NB4 (cell line): ENCODE results near the gene NRTN.

Experiments used
- CTCF ChIP-seq: IDR thresholded peaks from one replicate; pipeline ENCODE4 v1.5.1; 2012; ENCODE audit warnings: low read depth, low read length
- MAX ChIP-seq: IDR thresholded peaks from 2 replicates; pipeline ENCODE4 v1.6.1; 2011; ENCODE audit warnings: low read depth, low read length
- POLR2A ChIP-seq: IDR thresholded peaks from 2 replicates; pipeline ENCODE4 v1.6.1; 2011; ENCODE audit warnings: mild to moderate bottlenecking; ENCODE audit not compliant: insufficient read length; ENCODE audit errors: extremely low read depth

DNA sequence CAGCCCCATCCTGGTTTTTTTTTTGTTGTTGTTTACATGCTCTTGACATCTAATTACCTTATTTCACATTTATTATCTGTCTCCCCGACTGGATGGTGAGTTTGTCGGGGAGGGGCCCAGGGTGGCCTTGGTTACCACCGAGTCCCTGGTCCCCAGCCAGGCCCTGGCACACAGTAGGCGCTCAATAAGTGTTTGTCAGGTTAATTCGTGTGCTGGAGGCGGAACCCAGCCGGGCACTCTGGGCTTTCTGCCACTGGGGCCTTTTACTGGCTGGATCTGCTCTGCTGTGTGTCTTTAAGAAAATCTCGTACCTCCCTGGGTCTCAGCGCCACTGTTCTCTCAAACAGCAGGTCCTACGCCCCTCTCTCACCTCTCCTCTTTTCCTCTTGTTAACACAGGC lies 4.6 kb downstream of the NRTN start:
- TF ChIP-seq CTCF (no peak), POLR2A (no peak), MAX (no peak)
